HepG2 (cell line): Measurements from ENCODE around the gene PPP1R9B. TPM values are rescaled to one million over a fixed set of nuclear protein-coding genes. Genes with fewer than 3 reads are reported as not detected.

Source experiments
- BORCS8-MEF2B ChIP-seq: sonication (generic); formaldehyde crosslinking; IDR thresholded peaks from 2 replicates; pipeline ENCODE4 v1.8.0; 2022; ENCODE audit warnings: mild to moderate bottlenecking, missing genetic modification reagents
- DNMT3B ChIP-seq: conservative IDR thresholded peaks from 2 replicates; pipeline ENCODE4 v1.6.1; 2016; ENCODE audit warnings: missing biosample characterization, control low read depth
- KLF9 ChIP-seq: IDR thresholded peaks from 2 replicates; pipeline ENCODE4 v1.6.1; 2016; ENCODE audit warnings: low read depth
- NFIC ChIP-seq: IDR thresholded peaks from 2 replicates; pipeline ENCODE4 v1.6.1; 2012; ENCODE audit warnings: mild to moderate bottlenecking, low read length, inconsistent platforms
- PITX1 ChIP-seq: sonication (generic); formaldehyde crosslinking; IDR thresholded peaks from 2 replicates; pipeline ENCODE4 v1.5.1; 2020; ENCODE audit warnings: mild to moderate bottlenecking, missing genetic modification reagents
- RXRB ChIP-seq: IDR thresholded peaks from 2 replicates; pipeline ENCODE4 v1.6.1; 2016; ENCODE audit warnings: borderline replicate concordance, missing genetic modification reagents, missing compliant biosample characterization
- TEAD2 ChIP-seq: sonication (generic); formaldehyde crosslinking; IDR thresholded peaks from 2 replicates; pipeline ENCODE4 v1.9.0; 2021; ENCODE audit warnings: missing genetic modification reagents
- ZBTB40 ChIP-seq, 2 experiments: fragments of 450-650 bp in 1 of 2; sonication (generic) in 1 of 2; formaldehyde crosslinking in 1 of 2; IDR thresholded peaks; 2 replicates each; pipeline versions ENCODE4 v1.6.1 to v1.8.0; 2016 to 2022; ENCODE audit warnings: antibody characterized with exemption in 1 of 2, mild to moderate bottlenecking in 1 of 2, missing genetic modification reagents in 1 of 2
- ZBTB7A ChIP-seq: sonication (generic); formaldehyde crosslinking; IDR thresholded peaks from 2 replicates; pipeline ENCODE4 v1.8.0; 2022; ENCODE audit warnings: mild to moderate bottlenecking, missing genetic modification reagents
- ZNF18 ChIP-seq: sonication (generic); formaldehyde crosslinking; IDR thresholded peaks from 2 replicates; pipeline ENCODE4 v1.8.0; 2022; ENCODE audit warnings: mild to moderate bottlenecking, missing genetic modification reagents; ENCODE audit not compliant: insufficient replicate concordance
- ZNF205 ChIP-seq: IDR thresholded peaks from 2 replicates; pipeline ENCODE4 v1.6.1; 2018; ENCODE audit warnings: missing biosample characterization, missing genetic modification reagents
- ZNF552 ChIP-seq: sonication (generic); formaldehyde crosslinking; IDR thresholded peaks from 2 replicates; pipeline ENCODE4 v1.9.0; 2022; ENCODE audit warnings: missing genetic modification reagents, mild to moderate bottlenecking, borderline replicate concordance
- polyA plus RNA-seq, 8 experiments: library from polyadenylated mRNA; depleted of rRNA in 3 of 8; stranded (reverse) in 7 of 8; unstranded in 1 of 8; fragments of >200 nt; fragmentation: Illumina TruSeq in 4 of 8; extraction: Trizol in 4 of 8; gene quantifications; 2 replicates each; pipeline versions ENCODE4 v1.2.1 to v1.2.3, GENCODE V29; 2011 to 2016; ENCODE audit warnings: low read depth in 4 of 8, missing spikeins in 1 of 8, mixed read lengths in 1 of 8; ENCODE audit not compliant: insufficient read depth in 1 of 8
- total RNA-seq, 5 experiments: library from RNA; depleted of rRNA; stranded (reverse); fragments of >200 nt; fragmentation: Illumina TruSeq; extraction: Trizol; gene quantifications; 2 replicates each; pipeline ENCODE4 v1.2.3, GENCODE V29; 2016; ENCODE audit warnings: low read depth in 1 of 5
- TF ChIP-seq, protein P1 (sequence below): sonication (generic); formaldehyde crosslinking; IDR thresholded peaks from 2 replicates; pipeline ENCODE4 v1.4.0; 2020; ENCODE audit warnings: missing genetic modification reagents
- TF ChIP-seq, protein P2 (sequence below): sonication (generic); formaldehyde crosslinking; IDR thresholded peaks from 2 replicates; pipeline ENCODE4 v1.5.0; 2020; ENCODE audit warnings: missing genetic modification reagents
- TF ChIP-seq, protein P3 (sequence below): sonication (generic); formaldehyde crosslinking; IDR thresholded peaks from 2 replicates; pipeline ENCODE4 v1.5.0; 2020; ENCODE audit warnings: missing genetic modification reagents

PPP1R9B gene
- total and polyA plus RNA-seq, 2 of the 13 experiments (the other 11 are each of a cell fraction or from before 2014, with no cell fraction given) = 9.4 to 15.8 TPM

DNA sequence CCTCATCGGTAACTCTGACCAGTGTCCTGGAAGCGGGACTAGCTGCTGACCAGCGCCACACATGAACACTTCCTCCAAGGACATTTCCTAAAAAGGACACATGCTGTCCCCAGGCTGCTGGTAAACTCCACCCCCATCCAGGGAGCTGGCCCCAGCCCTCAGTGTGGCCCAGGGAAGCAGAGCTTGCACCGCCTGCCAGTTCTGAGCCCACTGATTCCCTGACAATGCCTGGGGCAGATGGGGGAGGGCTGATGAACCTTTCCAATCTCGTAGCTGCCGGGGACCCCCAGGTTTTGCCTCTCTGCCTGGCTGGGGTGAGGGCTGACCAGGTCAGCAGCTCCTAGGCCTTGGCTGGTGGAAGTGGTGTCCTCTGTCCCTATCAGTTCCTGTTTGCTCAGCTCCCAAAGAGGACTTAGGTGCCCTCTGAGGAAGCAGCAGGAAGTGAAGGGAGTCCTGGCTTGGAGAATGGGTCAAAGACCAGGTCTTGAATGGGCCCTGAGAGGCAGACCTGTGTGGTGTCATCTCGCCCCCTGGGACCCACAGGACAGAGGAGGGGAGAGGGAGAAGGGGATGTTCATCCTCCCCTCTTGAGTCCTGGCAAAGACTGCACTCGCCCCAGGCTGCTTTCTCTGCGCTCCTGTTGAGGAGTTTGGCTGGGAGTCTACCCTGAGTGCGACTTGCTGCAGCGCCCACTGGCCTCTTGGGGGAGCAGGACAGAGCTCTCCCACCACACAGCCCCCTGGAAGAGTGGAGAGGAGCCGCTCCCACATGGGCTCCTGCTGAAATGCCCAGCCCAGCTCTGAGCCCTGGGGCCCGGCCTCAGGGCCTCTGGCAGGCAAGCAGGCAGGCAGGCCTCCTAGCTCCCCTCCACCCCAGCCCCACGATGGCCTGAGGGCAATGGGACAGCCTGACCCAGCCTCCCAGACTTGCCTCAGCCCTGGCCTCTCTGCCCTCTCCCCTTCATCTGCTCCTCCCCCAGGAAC is 38.5 kb downstream of the PPP1R9B start (continued):
- TF ChIP-seq, protein P1, sequence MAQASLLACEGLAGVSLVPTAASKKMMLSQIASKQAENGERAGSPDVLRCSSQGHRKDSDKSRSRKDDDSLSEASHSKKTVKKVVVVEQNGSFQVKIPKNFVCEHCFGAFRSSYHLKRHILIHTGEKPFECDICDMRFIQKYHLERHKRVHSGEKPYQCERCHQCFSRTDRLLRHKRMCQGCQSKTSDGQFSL = no peak
- TF ChIP-seq PITX1 (CRISPR knock-in tag) (no peak), ZNF552 (CRISPR knock-in tag) (no peak), ZNF205 (CRISPR knock-in tag) (0 out of 2 replicates have a peak, but pooled peaks have one; percentile 24), NFIC (no peak), ZBTB40 (IDR thresholded peaks at IDR 0.05) (no peak), ZBTB40 (CRISPR knock-in tag; IDR thresholded peaks at IDR 0.05) (no peak), ZNF18 (CRISPR knock-in tag) (no peak), TEAD2 (CRISPR knock-in tag) (no peak), KLF9 (CRISPR knock-in tag) (no peak), RXRB (CRISPR knock-in tag) (no peak; the same call in none of the 2 replicates), ZBTB7A (CRISPR knock-in tag) (0 out of 2 replicates have a peak, but pooled peaks have one; percentile 68), BORCS8-MEF2B (0 out of 2 replicates have a peak, but pooled peaks have one; percentile 12), DNMT3B (CRISPR knock-in tag) (no peak)
- TF ChIP-seq, protein P2, sequence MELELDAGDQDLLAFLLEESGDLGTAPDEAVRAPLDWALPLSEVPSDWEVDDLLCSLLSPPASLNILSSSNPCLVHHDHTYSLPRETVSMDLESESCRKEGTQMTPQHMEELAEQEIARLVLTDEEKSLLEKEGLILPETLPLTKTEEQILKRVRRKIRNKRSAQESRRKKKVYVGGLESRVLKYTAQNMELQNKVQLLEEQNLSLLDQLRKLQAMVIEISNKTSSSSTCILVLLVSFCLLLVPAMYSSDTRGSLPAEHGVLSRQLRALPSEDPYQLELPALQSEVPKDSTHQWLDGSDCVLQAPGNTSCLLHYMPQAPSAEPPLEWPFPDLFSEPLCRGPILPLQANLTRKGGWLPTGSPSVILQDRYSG (CRISPR knock-in tag) = no peak
- TF ChIP-seq, protein P3, sequence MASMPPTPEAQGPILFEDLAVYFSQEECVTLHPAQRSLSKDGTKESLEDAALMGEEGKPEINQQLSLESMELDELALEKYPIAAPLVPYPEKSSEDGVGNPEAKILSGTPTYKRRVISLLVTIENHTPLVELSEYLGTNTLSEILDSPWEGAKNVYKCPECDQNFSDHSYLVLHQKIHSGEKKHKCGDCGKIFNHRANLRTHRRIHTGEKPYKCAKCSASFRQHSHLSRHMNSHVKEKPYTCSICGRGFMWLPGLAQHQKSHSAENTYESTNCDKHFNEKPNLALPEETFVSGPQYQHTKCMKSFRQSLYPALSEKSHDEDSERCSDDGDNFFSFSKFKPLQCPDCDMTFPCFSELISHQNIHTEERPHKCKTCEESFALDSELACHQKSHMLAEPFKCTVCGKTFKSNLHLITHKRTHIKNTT (CRISPR knock-in tag) = no peak
